HEK293 (cell line): ENCODE data around the gene PFN3.

Experiments
- ZNF501 ChIP-seq: fragments of 450-650 bp; formaldehyde crosslinking; IDR thresholded peaks from 2 replicates; pipeline ENCODE4 v1.5.1; 2016; ENCODE audit warnings: missing biosample characterization, missing genetic modification characterization
- TF ChIP-seq, protein P1 (sequence below): fragments of 450-650 bp; formaldehyde crosslinking; IDR thresholded peaks from 2 replicates; pipeline ENCODE4 v1.5.1; 2016; ENCODE audit warnings: missing biosample characterization, missing genetic modification characterization

GRCh38 chr5:177440211-177440989, 39.9 kb upstream of the PFN3 start:
- TF ChIP-seq, protein P1, sequence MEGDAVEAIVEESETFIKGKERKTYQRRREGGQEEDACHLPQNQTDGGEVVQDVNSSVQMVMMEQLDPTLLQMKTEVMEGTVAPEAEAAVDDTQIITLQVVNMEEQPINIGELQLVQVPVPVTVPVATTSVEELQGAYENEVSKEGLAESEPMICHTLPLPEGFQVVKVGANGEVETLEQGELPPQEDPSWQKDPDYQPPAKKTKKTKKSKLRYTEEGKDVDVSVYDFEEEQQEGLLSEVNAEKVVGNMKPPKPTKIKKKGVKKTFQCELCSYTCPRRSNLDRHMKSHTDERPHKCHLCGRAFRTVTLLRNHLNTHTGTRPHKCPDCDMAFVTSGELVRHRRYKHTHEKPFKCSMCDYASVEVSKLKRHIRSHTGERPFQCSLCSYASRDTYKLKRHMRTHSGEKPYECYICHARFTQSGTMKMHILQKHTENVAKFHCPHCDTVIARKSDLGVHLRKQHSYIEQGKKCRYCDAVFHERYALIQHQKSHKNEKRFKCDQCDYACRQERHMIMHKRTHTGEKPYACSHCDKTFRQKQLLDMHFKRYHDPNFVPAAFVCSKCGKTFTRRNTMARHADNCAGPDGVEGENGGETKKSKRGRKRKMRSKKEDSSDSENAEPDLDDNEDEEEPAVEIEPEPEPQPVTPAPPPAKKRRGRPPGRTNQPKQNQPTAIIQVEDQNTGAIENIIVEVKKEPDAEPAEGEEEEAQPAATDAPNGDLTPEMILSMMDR (tag by site-specific recombination), result no peak
- no peak for TF ChIP-seq ZNF501 (tag by site-specific recombination)
